Ishikawa (cell line): Measurements from ENCODE around the gene LAMC3.

ENCODE experiments used
- CEBPB ChIP-seq: IDR thresholded peaks from 2 replicates; pipeline ENCODE4 v1.6.1; 2012
- CREB1 ChIP-seq: IDR thresholded peaks from 2 replicates; pipeline ENCODE4 v1.6.1; 2012; ENCODE audit warnings: low read depth
- EGR1 ChIP-seq: IDR thresholded peaks from 2 replicates; pipeline ENCODE4 v1.6.1; 2012
- EP300 ChIP-seq: IDR thresholded peaks from 2 replicates; pipeline ENCODE4 v1.6.1; 2012; ENCODE audit warnings: borderline replicate concordance
- FOXM1 ChIP-seq: IDR thresholded peaks from 2 replicates; pipeline ENCODE4 v1.6.1; 2012; ENCODE audit warnings: low read depth, borderline replicate concordance
- NFIC ChIP-seq: IDR thresholded peaks from 2 replicates; pipeline ENCODE4 v1.6.1; 2012
- RAD21 ChIP-seq: IDR thresholded peaks from 2 replicates; pipeline ENCODE4 v1.6.1; 2012; ENCODE audit warnings: low read depth
- TAF1 ChIP-seq: IDR thresholded peaks from 2 replicates; pipeline ENCODE4 v1.6.1; 2012; ENCODE audit warnings: low read depth, mild to moderate bottlenecking
- TCF12 ChIP-seq: IDR thresholded peaks from 2 replicates; pipeline ENCODE4 v1.6.1; 2012; ENCODE audit warnings: low read depth
- TEAD4 ChIP-seq: IDR thresholded peaks from 2 replicates; pipeline ENCODE4 v1.6.1; 2012
- USF1 ChIP-seq: IDR thresholded peaks from 2 replicates; pipeline ENCODE4 v1.6.1; 2012
- YY1 ChIP-seq: IDR thresholded peaks from 2 replicates; pipeline ENCODE4 v1.6.1; 2012; ENCODE audit warnings: low read depth
- ZBTB7A ChIP-seq: IDR thresholded peaks from 2 replicates; pipeline ENCODE4 v1.6.1; 2012; ENCODE audit warnings: low read depth
- TF ChIP-seq, protein P1 (sequence below): IDR thresholded peaks from 2 replicates; pipeline ENCODE4 v1.6.1; 2012; ENCODE audit warnings: low read depth, mild to moderate bottlenecking
- TF ChIP-seq, protein P2 (sequence below): IDR thresholded peaks from 2 replicates; pipeline ENCODE4 v1.6.1; 2012

Gene LAMC3

GRCh38 chr9:131033269-131034224 lies 24.6 kb downstream of the LAMC3 start:
- TF ChIP-seq ZBTB7A: no peak
- TF ChIP-seq TAF1: no peak
- no peak for TF ChIP-seq EGR1
- no peak for TF ChIP-seq TEAD4
- no peak for TF ChIP-seq FOXM1
- no peak for TF ChIP-seq USF1
- TF ChIP-seq NFIC: no peak
- TF ChIP-seq, protein P1, sequence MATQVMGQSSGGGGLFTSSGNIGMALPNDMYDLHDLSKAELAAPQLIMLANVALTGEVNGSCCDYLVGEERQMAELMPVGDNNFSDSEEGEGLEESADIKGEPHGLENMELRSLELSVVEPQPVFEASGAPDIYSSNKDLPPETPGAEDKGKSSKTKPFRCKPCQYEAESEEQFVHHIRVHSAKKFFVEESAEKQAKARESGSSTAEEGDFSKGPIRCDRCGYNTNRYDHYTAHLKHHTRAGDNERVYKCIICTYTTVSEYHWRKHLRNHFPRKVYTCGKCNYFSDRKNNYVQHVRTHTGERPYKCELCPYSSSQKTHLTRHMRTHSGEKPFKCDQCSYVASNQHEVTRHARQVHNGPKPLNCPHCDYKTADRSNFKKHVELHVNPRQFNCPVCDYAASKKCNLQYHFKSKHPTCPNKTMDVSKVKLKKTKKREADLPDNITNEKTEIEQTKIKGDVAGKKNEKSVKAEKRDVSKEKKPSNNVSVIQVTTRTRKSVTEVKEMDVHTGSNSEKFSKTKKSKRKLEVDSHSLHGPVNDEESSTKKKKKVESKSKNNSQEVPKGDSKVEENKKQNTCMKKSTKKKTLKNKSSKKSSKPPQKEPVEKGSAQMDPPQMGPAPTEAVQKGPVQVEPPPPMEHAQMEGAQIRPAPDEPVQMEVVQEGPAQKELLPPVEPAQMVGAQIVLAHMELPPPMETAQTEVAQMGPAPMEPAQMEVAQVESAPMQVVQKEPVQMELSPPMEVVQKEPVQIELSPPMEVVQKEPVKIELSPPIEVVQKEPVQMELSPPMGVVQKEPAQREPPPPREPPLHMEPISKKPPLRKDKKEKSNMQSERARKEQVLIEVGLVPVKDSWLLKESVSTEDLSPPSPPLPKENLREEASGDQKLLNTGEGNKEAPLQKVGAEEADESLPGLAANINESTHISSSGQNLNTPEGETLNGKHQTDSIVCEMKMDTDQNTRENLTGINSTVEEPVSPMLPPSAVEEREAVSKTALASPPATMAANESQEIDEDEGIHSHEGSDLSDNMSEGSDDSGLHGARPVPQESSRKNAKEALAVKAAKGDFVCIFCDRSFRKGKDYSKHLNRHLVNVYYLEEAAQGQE: no peak
- TF ChIP-seq, protein P2, sequence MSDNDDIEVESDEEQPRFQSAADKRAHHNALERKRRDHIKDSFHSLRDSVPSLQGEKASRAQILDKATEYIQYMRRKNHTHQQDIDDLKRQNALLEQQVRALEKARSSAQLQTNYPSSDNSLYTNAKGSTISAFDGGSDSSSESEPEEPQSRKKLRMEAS: no peak
- TF ChIP-seq EP300: no peak
- TF ChIP-seq RAD21: no peak
- TF ChIP-seq TCF12: no peak
- TF ChIP-seq CEBPB: no peak

- TF ChIP-seq TEAD4: no peak
- no peak for TF ChIP-seq ZBTB7A
- no peak for TF ChIP-seq RAD21
- no peak for TF ChIP-seq TCF12
- no peak for TF ChIP-seq TAF1
- TF ChIP-seq, protein P1: no peak
- TF ChIP-seq EGR1: no peak
- TF ChIP-seq, protein P2: no peak
- no peak for TF ChIP-seq USF1
- TF ChIP-seq YY1: no peak
- no peak for TF ChIP-seq FOXM1
- TF ChIP-seq CEBPB: no peak
Measured at GRCh38 chr9:131034268-131034667, 25.3 kb downstream of the LAMC3 start.

DNA sequence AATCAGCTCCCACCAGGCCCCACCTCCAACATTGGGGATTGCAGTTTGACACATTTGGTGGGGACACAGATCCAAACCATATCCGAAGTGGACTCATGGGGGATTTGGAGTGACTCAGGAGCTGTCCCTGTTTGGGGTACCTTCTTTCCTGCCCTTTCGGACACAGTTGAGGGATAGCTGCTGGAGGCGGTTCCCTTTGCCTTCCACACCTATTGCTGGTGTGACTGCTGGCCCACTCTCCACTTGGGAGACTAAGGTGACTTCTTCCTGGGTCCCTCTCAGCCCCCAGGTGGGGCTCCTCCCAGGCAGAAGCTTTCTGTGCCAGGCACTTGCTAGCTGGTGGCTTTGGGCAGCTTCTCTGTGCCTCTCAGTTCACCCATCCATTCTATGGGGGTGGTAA lies 26.6 kb downstream of the LAMC3 start:
- TF ChIP-seq YY1: no peak
- no peak for TF ChIP-seq TCF12
- TF ChIP-seq TAF1: no peak
- TF ChIP-seq, protein P2: no peak
- no peak for TF ChIP-seq CREB1
- TF ChIP-seq TEAD4: no peak
- no peak for TF ChIP-seq EP300
- no peak for TF ChIP-seq EGR1
- TF ChIP-seq, protein P1: no peak
- TF ChIP-seq USF1: no peak
- no peak for TF ChIP-seq RAD21
- no peak for TF ChIP-seq NFIC
- TF ChIP-seq CEBPB: no peak
- TF ChIP-seq ZBTB7A: no peak
- no peak for TF ChIP-seq FOXM1
